ENCODE measurements around the gene ABLIM3.

ABLIM3 gene

GRCh38 chr5:149133795-149134777 is 7.2 kb upstream of the ABLIM3 start:
- peak; percentile 36 for DNase-seq (ENCODE audit: extremely low read depth, low read depth)
- TF ChIP-seq CTCF (IDR thresholded peaks at IDR 0.05; ENCODE audit: low read depth, low read length): no peak

- TF ChIP-seq CTCF (IDR thresholded peaks at IDR 0.05; ENCODE audit: low read depth, low read length): no peak
- no peak for DNase-seq (ENCODE audit: extremely low read depth, low read depth)
Observed at GRCh38 chr5:149134778-149135500, 6.4 kb upstream of the ABLIM3 start.

GRCh38 chr5:149135536-149136201 is 5.6 kb upstream of the ABLIM3 start:
- peak; percentile 36 for DNase-seq (ENCODE audit: extremely low read depth, low read depth)
- no peak for TF ChIP-seq CTCF (IDR thresholded peaks at IDR 0.05; ENCODE audit: low read depth, low read length)

GRCh38 chr5:149138182-149138923 is 2.9 kb upstream of the ABLIM3 start:
- TF ChIP-seq CTCF (IDR thresholded peaks at IDR 0.05; ENCODE audit: low read depth, low read length): no peak
- DNase-seq (ENCODE audit: extremely low read depth, low read depth): no peak

- DNase-seq (ENCODE audit: extremely low read depth, low read depth): no peak
- no peak for TF ChIP-seq CTCF (IDR thresholded peaks at IDR 0.05; ENCODE audit: low read depth, low read length)
Observed at GRCh38 chr5:149140197-149141002, 893 bp upstream of the ABLIM3 start.
